ENCODE measurements around the gene SPDEF.

Gene SPDEF

DNA sequence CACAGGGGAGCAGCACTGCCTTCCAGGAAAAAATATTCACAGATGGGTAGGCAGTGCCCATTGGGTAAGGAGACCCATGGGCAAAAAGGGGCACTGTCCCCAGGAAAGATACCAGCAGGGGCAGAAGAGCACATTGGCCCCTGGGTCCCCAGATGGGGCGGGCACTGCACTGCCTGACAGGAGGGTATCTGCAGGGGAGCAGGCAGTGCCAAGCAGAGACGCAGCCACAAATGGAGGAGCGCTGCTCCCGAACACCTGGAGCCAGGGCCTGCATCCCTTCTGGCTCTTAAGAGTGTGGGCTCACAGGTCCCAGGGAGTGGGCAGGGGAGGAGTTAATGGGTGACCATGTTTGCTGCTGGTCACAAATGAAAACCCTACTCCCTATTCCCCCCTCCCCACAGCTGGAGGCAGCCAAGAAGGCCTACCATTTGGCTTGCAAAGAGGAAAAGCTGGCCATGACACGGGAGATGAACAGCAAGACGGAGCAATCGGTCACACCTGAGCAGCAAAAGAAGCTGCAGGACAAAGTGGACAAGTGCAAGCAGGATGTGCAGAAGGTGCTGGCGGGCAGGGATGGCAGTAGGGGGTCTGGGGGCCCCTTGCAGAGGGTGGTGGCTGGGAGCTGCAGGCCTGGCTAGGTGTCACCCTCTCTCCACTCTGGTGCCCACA is 27.0 kb downstream of the SPDEF start:
- no peak for DNase-seq (ENCODE audit: low read depth in 2 of 3, low spot score in 2 of 3)

DNA sequence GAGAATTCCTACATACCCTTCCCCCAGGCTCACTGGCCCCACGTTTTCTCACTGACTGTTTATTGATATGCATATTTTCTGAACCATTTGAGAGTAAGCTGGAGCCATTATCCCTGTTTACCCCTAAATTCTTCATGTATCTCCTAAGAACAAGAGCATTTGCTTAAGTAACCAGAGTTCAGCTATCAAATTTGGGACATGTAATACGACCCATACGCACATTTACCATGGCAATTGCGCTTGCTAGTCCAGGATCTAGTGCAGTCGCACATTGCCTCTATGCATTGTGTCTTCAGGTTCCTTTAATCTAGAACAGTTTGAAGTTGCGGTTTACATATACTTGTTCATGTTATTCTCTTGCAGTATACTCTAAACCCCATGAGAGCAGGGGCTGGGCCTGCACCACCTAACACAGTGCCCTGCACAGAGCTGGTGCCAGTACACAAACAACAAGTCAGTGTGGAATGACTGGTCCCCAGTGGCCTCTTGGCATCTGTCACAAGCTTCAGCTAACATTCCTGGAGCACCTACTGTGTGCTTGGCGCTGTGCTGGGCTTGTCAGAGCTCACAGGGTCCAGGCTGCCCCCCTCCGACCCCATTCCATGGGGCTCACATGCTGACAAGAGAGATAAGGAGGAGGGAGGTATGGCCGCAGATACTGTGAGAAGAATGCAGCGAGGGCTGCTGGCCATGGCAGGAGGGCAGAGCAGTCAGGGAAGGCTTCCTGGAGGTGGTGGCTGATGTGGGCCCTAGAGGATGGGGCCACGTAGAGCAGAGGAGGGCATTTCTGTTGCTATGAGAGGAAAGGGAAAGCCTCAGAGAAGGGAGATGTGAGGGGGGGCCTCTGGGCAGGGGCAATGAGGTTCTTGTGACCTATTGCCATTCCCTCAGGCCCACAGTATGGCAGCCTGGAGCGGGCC is 28.1 kb downstream of the SPDEF start:
- DNase-seq (ENCODE audit: low read depth in 2 of 3, low spot score in 2 of 3): no peak

DNA sequence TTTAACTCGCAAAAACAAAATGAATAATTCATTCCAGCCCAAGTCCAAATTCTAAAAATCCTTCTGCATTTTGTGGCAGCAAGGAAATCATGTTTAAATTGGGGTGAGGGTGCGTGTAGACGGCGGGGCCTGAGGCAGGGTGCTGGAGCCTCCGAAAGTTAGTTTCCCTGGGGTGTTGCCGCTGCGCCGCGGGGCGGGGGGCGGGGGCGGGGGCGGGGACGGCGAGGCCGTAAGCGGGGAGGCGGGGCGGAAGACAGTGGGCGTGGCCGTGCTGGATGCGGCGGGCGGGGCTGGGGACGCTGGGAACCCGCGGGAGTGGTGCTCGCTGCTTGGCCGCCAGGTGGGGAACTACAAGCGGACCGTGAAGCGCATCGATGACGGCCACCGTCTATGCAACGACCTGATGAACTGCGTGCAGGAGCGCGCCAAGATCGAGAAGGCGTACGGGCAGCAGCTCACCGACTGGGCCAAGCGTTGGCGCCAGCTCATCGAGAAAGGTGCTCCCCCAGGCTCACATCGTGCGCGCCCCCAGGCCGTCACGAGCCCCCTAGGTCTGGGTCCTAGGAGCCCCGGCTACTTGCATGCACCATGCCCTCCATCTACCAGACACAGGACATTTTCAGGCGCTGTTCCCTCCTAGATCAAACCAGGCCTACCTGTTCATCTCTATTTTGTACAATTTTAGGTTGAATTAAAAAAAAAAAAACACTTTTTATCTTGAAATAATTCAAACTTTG is 29.0 kb downstream of the SPDEF start:
- DNase-seq (ENCODE audit: low read depth in 2 of 3, low spot score in 2 of 3): peak; percentile 86 to 95 (median 95)

DNA sequence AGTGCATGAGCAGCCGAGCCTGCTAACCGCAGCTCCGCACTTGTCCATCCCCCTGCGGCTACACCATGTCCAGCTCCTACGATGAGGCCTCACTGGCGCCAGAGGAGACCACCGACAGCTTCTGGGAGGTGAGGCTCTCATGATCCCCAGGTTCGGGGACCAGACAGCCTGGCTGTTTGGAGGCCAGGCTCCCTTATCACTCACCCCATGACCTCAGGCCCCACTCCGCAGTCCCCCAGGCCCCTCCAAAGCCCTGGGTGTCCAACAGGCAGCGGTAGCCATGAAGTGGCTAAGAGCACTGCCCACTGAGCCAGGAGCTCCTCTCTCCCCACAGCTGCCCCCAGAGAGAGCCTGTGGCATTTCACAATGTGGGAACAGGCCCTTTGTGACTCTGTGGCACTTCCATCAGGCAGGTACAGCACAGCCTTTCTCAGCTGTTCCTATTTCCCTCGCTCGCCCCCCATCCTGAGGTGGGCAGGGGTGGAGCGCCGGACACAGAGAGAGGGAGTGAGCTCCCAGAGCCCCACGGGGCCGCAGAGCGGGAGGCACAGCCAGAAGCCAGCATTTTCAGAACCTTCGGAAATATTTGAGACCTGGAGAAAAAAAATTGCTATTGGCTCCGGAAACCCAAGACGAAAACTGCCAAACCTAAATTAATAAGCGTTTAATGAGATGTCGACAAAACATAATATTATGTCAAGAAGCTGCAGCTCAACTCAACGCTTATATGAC is 29.7 kb downstream of the SPDEF start:
- DNase-seq (ENCODE audit: low read depth in 2 of 3, low spot score in 2 of 3): no peak

DNA sequence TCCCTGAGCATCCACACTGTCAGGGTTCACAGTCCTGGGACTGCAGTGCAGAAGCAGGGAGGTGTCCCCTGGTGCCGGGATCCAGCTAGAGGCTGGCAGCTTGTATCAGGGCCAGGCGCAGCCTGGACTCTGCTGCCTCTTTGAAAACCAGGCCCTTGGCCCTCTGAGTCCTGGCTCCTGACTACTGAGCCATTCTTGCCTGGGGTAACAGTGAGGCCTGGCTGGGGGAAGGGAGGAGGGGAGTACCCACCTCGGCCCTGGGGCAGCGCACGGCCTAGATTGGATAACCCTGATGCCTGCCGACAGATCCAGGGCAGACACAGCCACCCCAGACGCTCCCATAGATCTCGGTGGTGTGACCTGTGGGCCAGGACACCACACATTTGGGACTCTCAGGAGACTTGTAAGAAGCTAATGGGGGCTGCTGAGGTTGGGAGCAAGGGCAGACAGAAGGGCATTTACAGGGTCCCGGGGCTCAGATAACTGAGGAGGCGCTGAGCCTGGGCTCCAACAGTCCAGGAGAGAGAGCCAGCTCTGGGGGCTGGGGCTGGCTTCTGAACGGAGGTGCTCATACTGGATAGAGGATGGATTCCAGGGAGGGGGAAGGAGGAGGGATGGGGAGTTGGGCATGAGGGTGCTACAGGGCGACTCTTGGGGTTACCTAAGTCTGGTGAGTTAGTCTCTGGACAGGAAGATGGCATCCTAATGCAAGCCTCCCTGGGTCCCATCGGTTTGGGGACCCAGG is 30.5 kb downstream of the SPDEF start:
- no peak for DNase-seq (ENCODE audit: low read depth in 2 of 3, low spot score in 2 of 3)

DNA sequence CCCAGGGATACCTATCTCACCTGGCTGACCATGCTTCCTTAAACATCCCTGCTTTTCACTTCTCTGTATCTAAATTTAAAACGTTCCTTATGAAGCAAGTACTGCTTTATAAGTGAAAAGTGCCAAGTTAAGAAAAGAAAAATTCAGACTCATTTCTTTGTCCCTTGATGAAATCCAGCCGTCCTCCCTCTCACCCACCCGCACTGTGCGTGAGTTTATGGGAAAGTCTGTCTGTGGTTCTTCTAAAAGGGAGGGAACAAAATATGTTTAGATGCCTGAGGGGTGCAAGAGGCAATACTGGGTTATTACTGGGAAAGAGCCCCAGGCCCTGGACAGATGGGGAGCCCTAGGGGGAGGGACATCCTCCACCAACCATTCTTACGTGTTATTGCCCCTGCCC is 31.2 kb downstream of the SPDEF start:
- DNase-seq (ENCODE audit: low read depth in 2 of 3, low spot score in 2 of 3): no peak

DNA sequence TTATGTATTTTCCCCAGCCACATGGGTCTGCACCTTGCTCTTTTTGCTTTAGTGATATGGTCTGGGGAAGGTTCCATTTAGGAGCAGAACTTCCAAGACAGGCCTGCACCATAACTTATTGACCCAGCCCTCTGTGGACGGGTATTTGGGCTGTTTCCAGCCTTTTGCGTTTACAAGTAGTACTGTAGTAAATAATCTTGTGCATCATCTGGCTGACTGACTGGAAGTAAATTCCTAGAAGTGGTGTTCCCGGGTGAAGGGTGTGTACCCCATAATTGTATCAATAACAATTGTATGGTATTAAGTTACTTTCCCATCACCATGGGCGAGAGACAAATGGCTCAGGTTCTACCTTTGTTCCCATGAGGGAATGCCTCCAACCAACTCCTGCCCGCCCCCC is 31.6 kb downstream of the SPDEF start:
- no peak for DNase-seq (ENCODE audit: low read depth in 2 of 3, low spot score in 2 of 3)

DNA sequence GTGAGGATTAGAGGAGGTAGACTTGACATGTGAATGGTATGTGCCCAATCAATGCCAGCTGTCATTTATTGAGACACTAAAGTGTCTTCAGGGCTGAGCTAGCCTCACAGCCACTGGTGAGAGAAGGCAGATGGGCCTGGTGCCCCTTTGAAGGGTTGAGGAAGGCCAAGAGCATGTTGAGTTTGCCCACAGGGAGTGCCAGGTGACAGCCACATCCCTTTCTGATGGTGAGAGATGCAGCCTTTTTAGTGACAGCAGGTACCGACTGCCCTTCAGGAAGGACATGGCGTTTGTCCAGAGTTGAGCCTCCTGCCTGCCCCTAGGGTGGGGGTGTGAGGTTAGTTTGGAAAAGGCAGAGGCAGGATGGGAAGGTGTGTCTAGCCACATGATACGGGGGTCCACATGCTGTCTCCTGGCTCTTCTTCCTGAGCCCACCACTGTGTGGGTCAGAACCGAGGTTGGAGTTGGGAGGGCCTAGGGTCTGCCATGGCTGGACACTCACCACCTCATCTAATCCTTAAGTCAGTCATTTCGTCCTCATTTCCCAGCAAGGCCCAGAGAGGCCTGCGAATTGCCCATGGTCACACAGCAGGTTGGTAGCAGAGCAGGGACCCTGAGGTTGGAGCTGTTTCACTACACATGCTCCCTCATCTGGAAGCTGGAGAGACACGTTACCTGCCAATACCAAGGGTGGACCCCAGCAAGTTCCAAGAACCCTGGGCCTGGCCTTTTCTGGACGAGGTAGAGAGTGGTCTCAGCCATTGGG is 32.5 kb downstream of the SPDEF start:
- DNase-seq (ENCODE audit: low read depth in 2 of 3, low spot score in 2 of 3): no peak

DNA sequence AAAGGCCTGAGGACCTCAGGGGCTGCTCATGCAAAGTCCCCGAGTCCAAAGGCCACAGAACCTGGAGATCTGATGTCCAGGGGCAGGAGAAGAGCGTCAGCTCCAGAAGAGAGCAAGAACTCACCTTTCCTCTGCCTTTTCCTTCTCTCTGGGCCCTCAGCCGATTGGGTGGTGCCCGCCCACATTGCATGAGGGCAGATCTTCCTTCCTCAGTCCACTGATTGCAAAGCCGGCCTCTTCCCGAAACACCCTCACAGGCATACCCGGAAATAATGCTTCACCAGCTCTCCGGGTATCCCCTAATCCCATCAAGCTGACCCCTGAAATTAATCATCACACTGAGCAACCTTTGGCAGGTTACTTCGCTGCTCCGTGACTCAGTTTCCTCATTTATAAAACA is 33.4 kb downstream of the SPDEF start:
- DNase-seq (ENCODE audit: low read depth in 2 of 3, low spot score in 2 of 3): no peak

DNA sequence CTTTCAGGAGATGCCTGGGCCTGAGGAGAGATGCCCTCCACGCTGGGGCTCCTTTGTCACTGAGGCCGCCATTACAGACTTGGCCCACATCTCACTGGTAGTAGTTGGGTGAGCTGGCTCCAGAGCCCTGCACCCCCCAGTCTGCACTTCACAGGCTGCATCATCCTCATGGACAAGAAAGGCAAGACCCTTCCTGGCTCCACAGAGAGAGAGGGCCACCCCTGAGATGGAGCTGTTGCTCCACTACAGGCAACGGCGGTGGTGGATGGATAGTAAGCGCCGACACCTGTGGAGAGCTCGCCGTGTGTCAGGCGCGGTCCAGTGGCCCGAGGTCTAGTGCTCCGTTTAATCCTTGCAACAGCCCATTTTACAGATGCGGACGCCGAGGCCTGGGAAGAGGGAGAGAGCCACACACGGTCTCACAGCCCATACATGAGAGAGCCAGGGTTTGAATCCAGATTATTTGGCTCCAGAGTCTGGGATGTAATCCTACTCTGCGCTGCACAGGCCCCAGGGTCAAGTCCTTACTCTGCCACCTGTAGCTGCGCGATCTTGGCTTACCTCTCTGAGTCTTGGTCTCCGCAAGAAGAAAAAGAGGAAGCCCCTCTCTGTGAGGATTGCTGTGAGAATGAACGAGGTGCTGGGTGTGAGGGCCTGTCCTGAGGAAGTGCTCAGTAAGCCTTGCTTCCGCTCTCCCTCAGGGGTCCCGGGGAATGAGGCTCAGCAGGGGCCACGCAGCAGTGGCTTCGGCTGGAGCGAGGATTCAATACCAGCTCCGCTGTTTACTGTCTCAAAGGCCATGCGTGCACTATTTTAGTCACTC is 34.5 kb downstream of the SPDEF start:
- DNase-seq (ENCODE audit: low read depth in 2 of 3, low spot score in 2 of 3): no peak

DNA sequence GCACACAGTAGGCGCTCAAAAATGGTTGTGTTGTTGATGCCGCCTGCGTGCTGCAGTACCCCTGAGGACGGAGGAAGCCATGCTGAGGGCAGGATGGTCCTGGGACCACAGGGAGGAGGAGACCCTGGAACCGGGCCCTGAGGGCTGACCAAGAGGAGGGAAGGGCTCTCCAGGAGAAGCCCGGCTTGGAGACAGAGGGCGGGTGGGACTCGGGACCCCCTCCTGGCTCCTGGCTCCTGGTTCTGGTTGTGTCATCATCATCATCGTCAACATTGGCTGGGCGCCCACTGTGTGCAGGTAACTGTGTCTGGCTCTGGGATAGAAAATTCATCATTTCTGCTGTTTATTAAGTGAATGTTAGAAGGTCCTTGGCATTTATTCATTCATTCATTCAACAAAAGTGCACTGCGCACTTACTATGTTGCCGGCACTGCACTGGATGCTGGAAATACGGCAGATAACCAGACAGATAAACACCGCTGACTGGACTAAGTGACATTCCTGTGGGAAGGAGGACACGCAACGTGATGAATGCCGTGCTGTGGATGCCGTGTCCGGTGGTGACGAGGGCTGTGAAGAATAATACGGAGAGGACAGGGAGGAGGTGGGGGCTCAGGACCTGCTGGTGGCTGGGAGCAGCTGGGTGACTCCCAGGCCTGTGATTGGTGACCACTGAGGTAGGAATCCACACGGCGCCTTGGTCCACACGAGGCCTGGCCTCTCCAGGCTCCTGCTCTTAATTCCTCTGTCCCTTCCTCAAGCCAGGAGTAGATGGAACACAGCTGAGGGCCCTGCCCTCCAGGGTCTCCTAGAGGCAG is 35.3 kb downstream of the SPDEF start:
- no peak for DNase-seq (ENCODE audit: low read depth in 2 of 3, low spot score in 2 of 3)

DNA sequence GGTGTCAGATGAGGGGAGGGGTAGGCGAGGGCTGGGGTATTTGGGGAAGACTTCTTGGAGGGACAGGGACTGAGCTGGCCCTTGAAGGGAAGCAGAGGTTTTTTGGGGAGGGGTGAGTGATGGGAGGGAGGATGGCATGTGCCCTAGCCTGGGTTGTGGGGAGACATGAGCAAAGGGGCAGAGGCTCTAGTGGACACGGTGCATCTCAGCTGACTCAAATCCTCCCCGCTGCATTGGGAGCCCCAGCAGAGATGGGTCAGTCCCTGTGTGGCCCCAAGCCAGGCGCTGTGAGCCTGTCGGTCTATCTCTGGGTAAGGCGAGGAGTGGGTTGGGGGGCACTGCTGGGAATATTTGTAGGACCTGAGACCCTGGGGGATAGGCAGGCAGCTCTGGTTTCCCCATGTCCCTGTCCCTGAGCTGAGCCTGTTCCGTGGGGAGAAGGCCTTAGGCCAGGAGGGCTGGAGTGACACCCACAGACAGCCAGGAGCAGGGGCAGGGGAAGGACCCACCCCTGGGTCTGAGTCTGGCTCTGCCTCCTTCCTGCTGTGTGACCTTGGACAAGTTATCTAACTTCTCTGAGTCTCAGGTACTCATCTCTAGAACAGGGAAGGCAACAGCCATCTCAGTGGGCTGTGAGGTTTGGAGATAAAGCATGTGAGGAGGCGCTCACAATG is 36.0 kb downstream of the SPDEF start:
- DNase-seq (ENCODE audit: low read depth in 2 of 3, low spot score in 2 of 3): no peak

DNA sequence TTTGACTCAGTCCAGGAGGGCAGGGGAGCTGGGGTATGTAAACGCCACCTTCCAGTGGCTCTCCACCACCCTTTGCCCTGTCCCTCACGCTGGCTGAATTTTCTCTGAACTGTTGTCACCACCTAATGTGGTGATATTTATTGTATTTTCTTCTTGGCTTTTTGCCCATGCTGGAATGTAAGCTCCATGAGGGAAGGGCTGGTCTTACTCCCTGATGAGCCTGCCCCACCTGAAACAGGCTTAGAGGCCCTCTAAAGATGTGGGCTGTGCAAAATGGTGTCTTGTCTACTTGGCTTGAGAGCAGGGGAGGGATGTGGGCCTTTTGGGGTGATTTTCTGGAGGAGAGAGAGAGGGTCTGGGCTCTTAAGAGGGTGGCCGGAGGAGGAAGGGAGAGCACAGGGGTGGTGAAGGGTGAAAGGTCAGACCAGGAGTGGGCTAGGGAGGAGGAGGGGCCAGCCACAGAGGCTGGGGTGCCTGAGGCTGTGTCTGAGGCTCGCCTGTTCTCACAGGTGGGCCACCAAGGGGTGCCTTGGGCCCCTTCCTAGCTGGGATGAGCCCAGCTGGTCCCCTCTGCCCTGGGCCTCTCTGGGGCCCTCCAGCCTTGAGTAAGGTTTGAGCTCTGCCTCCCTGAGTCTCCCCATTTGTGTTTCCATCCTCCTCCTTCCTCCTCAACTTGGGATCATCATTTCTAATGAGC is 37.3 kb downstream of the SPDEF start:
- no peak for DNase-seq (ENCODE audit: low read depth in 2 of 3, low spot score in 2 of 3)

DNA sequence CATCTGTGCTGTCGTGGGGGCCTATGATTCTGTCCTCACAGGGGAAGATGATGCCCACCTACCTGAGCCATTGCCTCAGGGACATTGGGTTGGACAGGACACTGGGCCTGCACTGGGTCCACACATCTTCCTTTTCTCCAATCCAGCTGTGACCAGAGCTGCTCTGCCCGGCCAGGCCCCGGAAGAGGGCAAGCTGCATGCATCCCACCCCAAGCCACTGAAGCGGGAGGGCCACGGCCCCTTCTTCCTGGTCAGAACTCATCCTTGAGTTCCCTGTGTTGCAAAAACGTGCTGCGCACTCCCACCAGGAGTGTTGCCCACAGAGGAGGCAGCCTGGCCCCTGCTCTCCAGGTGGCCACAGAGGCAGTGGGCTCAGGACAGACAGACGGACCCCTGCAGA is 38.2 kb downstream of the SPDEF start:
- DNase-seq (ENCODE audit: low read depth in 2 of 3, low spot score in 2 of 3): no peak

DNA sequence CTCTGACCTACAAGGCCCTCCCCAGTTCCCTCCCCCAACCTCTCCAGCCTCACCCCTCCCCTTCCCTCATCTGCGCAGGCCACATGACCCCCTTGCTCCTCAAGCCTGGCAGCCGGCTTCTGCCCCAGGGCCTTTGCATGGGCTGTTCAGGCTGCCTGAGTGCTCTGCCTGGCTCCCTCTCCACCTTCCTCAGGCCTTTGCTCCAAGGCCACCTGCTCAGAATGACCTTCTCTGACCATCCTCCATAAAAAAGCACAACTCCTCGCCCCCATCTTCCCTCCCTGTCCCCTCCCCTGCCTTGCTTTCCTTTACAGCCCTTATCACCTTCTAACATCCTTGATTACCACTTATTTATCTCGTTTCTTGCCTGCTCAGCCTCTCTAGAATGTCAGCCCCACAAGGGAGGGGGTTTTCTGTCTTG is 38.7 kb downstream of the SPDEF start:
- no peak for DNase-seq (ENCODE audit: low read depth in 2 of 3, low spot score in 2 of 3)

DNA sequence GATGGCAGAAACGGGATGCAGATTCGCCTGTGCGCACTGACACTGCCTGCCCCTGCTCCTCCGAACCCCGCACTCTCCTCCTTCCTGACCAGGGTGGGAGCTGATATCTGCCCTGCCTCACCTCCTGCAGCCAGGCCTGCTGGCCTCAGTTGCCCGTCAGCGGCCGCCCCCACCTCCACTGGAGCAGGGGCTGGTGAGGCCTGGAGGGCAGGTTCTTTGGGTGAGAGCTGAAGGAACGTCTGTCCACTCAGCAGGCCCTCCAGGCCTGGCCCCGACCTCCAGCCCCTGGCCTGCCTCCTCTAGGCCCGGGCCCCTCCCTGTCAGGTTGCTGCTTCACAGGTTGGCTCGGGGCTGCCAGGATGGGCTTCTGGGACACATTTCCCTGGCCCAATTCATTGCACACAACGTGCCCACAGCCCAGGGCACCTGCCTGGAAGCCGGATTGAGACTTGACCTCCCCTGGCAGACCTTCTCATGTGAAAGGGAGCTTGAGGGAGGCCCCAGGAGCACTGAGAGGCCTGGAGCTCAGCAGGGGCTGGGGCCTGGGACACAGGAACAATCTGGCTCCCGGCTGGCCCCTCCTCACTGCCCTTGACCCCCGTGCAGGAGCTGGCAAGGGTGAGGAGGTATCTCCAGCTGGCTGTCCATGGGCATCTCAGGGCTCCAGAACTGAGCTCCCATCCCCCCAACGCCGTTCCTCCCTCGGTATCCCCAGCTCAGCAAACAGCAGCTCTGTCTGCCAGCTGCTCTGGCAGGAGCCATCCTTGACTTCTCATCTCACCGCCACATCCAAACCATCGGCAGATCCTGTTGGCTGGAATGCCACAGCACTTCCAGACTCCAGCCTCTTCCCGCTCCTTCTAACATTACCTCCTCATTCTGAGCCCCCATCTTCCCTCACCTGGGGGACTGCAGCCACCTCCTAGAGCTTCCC is 39.5 kb downstream of the SPDEF start:
- DNase-seq (ENCODE audit: low read depth in 2 of 3, low spot score in 2 of 3): no peak
